HG03066 (cell line): ENCODE results near the gene C1GALT1.
"Not testable (repeated sequence)": the region's sequence is repeated elsewhere in the genome, so short reads cannot be mapped to it uniquely, and the experiment has no call there.

Experiments
- ATAC-seq: cut with Tn5 transposase; IDR thresholded peaks from one replicate; pipeline ENCODE4 v1.9.1; 2021; ENCODE audit warnings: low read depth; ENCODE audit not compliant: unreplicated experiment

C1GALT1 gene

GRCh38 chr7:7231865-7232264 is 49.5 kb downstream of the C1GALT1 start:
- ATAC-seq = no peak

- no peak for ATAC-seq
Measured at GRCh38 chr7:7235347-7235746, 53.0 kb downstream of the C1GALT1 start.

GRCh38 chr7:7236041-7236440 is 53.7 kb downstream of the C1GALT1 start:
- no peak for ATAC-seq

- no peak for ATAC-seq
Measured at GRCh38 chr7:7237201-7237977, 55.0 kb downstream of the C1GALT1 start.

GRCh38 chr7:7237978-7238267 is 55.6 kb downstream of the C1GALT1 start:
- no peak for ATAC-seq

GRCh38 chr7:7239346-7239745 is 57.0 kb downstream of the C1GALT1 start:
- ATAC-seq = no peak

GRCh38 chr7:7242899-7243298 is 60.6 kb downstream of the C1GALT1 start:
- no peak for ATAC-seq

GRCh38 chr7:7245233-7245632 is 62.9 kb downstream of the C1GALT1 start:
- ATAC-seq = not testable (repeated sequence)

GRCh38 chr7:7246223-7246622 is 63.9 kb downstream of the C1GALT1 start:
- ATAC-seq = no peak

- ATAC-seq = no peak
Measured at GRCh38 chr7:7247658-7248057, 65.3 kb downstream of the C1GALT1 start.

GRCh38 chr7:7249814-7250213 is 67.5 kb downstream of the C1GALT1 start:
- ATAC-seq = no peak

GRCh38 chr7:7251742-7252141 is 69.4 kb downstream of the C1GALT1 start:
- ATAC-seq = peak; percentile 91

GRCh38 chr7:7254319-7254718 is 72.0 kb downstream of the C1GALT1 start:
- no peak for ATAC-seq

GRCh38 chr7:7254908-7255307 is 72.6 kb downstream of the C1GALT1 start:
- ATAC-seq = no peak

GRCh38 chr7:7256731-7257274 is 74.5 kb downstream of the C1GALT1 start:
- ATAC-seq = no peak

GRCh38 chr7:7257899-7258692 is 75.8 kb downstream of the C1GALT1 start:
- ATAC-seq = peak; percentile 90

- ATAC-seq = no peak
Measured at GRCh38 chr7:7261863-7262262, 79.5 kb downstream of the C1GALT1 start.

GRCh38 chr7:7263297-7264230 is 81.2 kb downstream of the C1GALT1 start:
- ATAC-seq = no peak

- no peak for ATAC-seq
Measured at GRCh38 chr7:7264306-7265040, 82.1 kb downstream of the C1GALT1 start.
